Endothelial cell of umbilical vein (primary cell): ENCODE data around the gene GFOD1. TPM values are rescaled to one million over a fixed set of nuclear protein-coding genes. Genes with fewer than 3 reads are reported as not detected.

Experiments
- BruUV-seq: library from RNA; stranded (reverse); fragments of 400-500 nt; replicated peaks from 2 replicates; lab custom pipeline; 2021; lab: Mats Ljungman, UMichigan
- CTCF ChIA-PET: fragments of 300-600, 350-600 bp; sonication (Branson Sonifier 250); formaldehyde crosslinking; loops from one replicate; lab custom pipeline; 2021; ENCODE audit warnings: antibody characterized with exemption, inconsistent platforms; lab: Charles Lee
- POLR2A ChIA-PET: fragments of 300-600, 350-600 bp; sonication (Branson Sonifier 250); formaldehyde crosslinking; loops from one replicate; lab custom pipeline; 2021; ENCODE audit warnings: antibody characterized with exemption, inconsistent platforms; lab: Charles Lee
- DNase-seq: peaks from one replicate; pipeline ENCODE4 v3.0.0-alpha.2; 2011; ENCODE audit warnings: low read depth, low spot score
- FAIRE-seq: peaks from 2 replicates; lab custom pipeline; 2011; peaks lifted over from hg19 to GRCh38; lab: Jason Lieb, UNC
- H2AFZ ChIP-seq: 2 replicates; pipeline ENCODE4 v1.6.0; 2012; ENCODE audit warnings: low read depth, low read length, control low read depth, inconsistent platforms
- H3K27ac ChIP-seq: 2 replicates; pipeline ENCODE4 v1.5.1; 2011; ENCODE audit warnings: low read depth, mild to moderate bottlenecking, control low read depth, low read length, moderate library complexity; ENCODE audit not compliant: insufficient read depth
- H3K27me3 ChIP-seq, 2 experiments: 2 replicates each; pipeline versions ENCODE4 v1.6.0 to v1.6.1; 2011; ENCODE audit warnings: low read length in 2 of 2, mixed read lengths in 1 of 2; ENCODE audit not compliant: control insufficient read depth in 2 of 2, insufficient read depth in 2 of 2
- H3K36me3 ChIP-seq, 2 experiments: 2 replicates in 1 of 2; 3 replicates in 1 of 2; pipeline ENCODE4 v1.5.1; 2011; ENCODE audit warnings: low read length in 2 of 2, mild to moderate bottlenecking in 1 of 2, moderate library complexity in 1 of 2; ENCODE audit not compliant: control insufficient read depth in 2 of 2, insufficient read depth in 2 of 2; ENCODE audit errors: extremely low read depth in 1 of 2
- H3K4me1 ChIP-seq: 3 replicates; pipeline ENCODE4 v1.5.1; 2011; ENCODE audit warnings: mild to moderate bottlenecking, low read length; ENCODE audit not compliant: control insufficient read depth, insufficient read depth; ENCODE audit errors: extremely low read depth
- H3K4me2 ChIP-seq: 2 replicates; pipeline ENCODE4 v1.6.1; 2011; ENCODE audit warnings: low read length, control low read depth, mixed read lengths; ENCODE audit not compliant: insufficient read depth
- H3K4me3 ChIP-seq, 3 experiments: fragments of 200-600 bp in 1 of 3; sonication (generic), shearing (Covaris generic) in 1 of 3; replicated peaks in 1 of 3; 2 replicates each; pipeline ENCODE4 v1.5.1; 2011 to 2016; ENCODE audit warnings: control low read depth in 3 of 3, low read length in 3 of 3, mild to moderate bottlenecking in 2 of 3, inconsistent platforms in 1 of 3, low read depth in 1 of 3, moderate library complexity in 1 of 3; ENCODE audit not compliant: insufficient read depth in 1 of 3
- H3K79me2 ChIP-seq: 2 replicates; pipeline ENCODE4 v1.6.0; 2012; ENCODE audit warnings: low read length, inconsistent platforms; ENCODE audit not compliant: control insufficient read depth, insufficient read depth
- H3K9ac ChIP-seq: replicated peaks from 2 replicates; pipeline ENCODE3; 2011; ENCODE audit warnings: low read length, control low read depth; ENCODE audit not compliant: insufficient read depth; ENCODE audit errors: extremely low read depth
- H3K9me1 ChIP-seq: replicated peaks from 3 replicates; pipeline ENCODE4 v1.6.0; 2011; ENCODE audit warnings: mild to moderate bottlenecking, low read length; ENCODE audit not compliant: control insufficient read depth, insufficient read depth; ENCODE audit errors: extremely low read depth
- H3K9me3 ChIP-seq: replicated peaks from 2 replicates; pipeline ENCODE4 v1.5.1; 2012; ENCODE audit warnings: low read length, inconsistent platforms; ENCODE audit not compliant: control insufficient read depth, insufficient read depth
- H4K20me1 ChIP-seq: replicated peaks from 2 replicates; pipeline ENCODE3; 2011; ENCODE audit warnings: mild to moderate bottlenecking, low read length; ENCODE audit not compliant: control insufficient read depth, insufficient read depth; ENCODE audit errors: extremely low read depth
- CTCF ChIP-seq, 2 donors: IDR thresholded peaks; 1 replicate in 1 of 2; 2 replicates in 1 of 2; pipeline ENCODE4 v1.5.1; 2011; ENCODE audit warnings: low read length in 2 of 2, mild to moderate bottlenecking in 2 of 2, moderate library complexity in 2 of 2, control low read depth in 1 of 2, inconsistent platforms in 1 of 2, low read depth in 1 of 2; ENCODE audit not compliant: insufficient read depth in 1 of 2; ENCODE audit errors: extremely low read depth in 1 of 2
- EZH2 ChIP-seq: IDR thresholded peaks from 2 replicates; pipeline ENCODE4 v1.6.1; 2012; ENCODE audit warnings: borderline replicate concordance, low read depth, mild to moderate bottlenecking, moderate library complexity, low read length, inconsistent platforms; ENCODE audit not compliant: severe bottlenecking
- FOS ChIP-seq: IDR thresholded peaks from 2 replicates; pipeline ENCODE4 v1.6.1; 2011; ENCODE audit warnings: mild to moderate bottlenecking, low read length, moderate library complexity, borderline replicate concordance; ENCODE audit not compliant: insufficient read depth
- GATA2 ChIP-seq: IDR thresholded peaks from 2 replicates; pipeline ENCODE4 v1.7.0; 2011; ENCODE audit warnings: low read depth, mild to moderate bottlenecking, moderate library complexity, mixed read lengths, low read length; ENCODE audit not compliant: insufficient read length, insufficient read depth
- JUN ChIP-seq: IDR thresholded peaks from 2 replicates; pipeline ENCODE4 v1.6.1; 2011; ENCODE audit warnings: borderline replicate concordance, low read depth; ENCODE audit not compliant: insufficient read length, insufficient read depth
- MAX ChIP-seq: IDR thresholded peaks from 2 replicates; pipeline ENCODE4 v1.6.1; 2011; ENCODE audit not compliant: insufficient read depth, insufficient read length
- MYC ChIP-seq: IDR thresholded peaks from one replicate; pipeline ENCODE4 v1.6.1; 2011; ENCODE audit warnings: mild to moderate bottlenecking, low read depth, low read length
- POLR2A ChIP-seq: IDR thresholded peaks from 2 replicates; pipeline ENCODE4 v1.6.1; 2012; ENCODE audit warnings: low read depth, mild to moderate bottlenecking, control low read depth, low read length
- POLR2AphosphoS5 ChIP-seq: IDR thresholded peaks from 2 replicates; pipeline ENCODE4 v1.6.1; 2012; ENCODE audit warnings: low read depth, mild to moderate bottlenecking, control low read depth, low read length, moderate library complexity; ENCODE audit not compliant: insufficient read depth
- dilution Hi-C: fragments of 300-500 bp; cut with MboI; formaldehyde crosslinking; loops from one replicate; pipeline ENCODE4 v1.15.0; 2019; ENCODE audit warnings: low sequenced_read_pairs; ENCODE audit not compliant: extremely low pct_ligation_motif_present
- intact Hi-C: fragments of 100-400 bp; cut with micrococcal nuclease; formaldehyde crosslinking; loops from one replicate; pipeline ENCODE4 v1.10.0; 2022
- polyA plus RNA-seq, 4 experiments: library from polyadenylated mRNA; depleted of rRNA in 3 of 4; stranded (reverse) in 3 of 4; unstranded in 1 of 4; fragments of >200 nt; gene quantifications; 2 replicates each; pipeline versions ENCODE4 v1.2.1 to v1.2.3, GENCODE V29; 2011 to 2012; ENCODE audit warnings: missing spikeins in 1 of 4
- total RNA-seq: library from RNA; stranded (reverse); gene quantifications from 2 replicates; pipeline ENCODE4 v1.2.3, GENCODE V29; 2021

The GFOD1 gene
- total and polyA plus RNA-seq, 2 donors (not counting 3 experiments of a cell fraction or from before 2014, with no cell fraction given), result 12.1 to 24.1 TPM

GRCh38 chr6:13492357-13492756 lies 5.0 kb upstream of the GFOD1 start:
- Histone ChIP-seq H3K79me2 (no peaks in the 10 kb centered on the region), H4K20me1 (no peaks in the 10 kb centered on the region), H3K27me3 (no peaks in the 10 kb centered on the region), H3K36me3 (no peaks in the 10 kb centered on the region), H3K9me1 (no peaks in the 10 kb centered on the region), H3K27ac (no peak overlapping the region), H2AFZ (no peak overlapping the region), H3K4me2 (no peak overlapping the region), H3K9ac (no peak overlapping the region), H3K9me3 (no peaks in the 10 kb centered on the region), H3K4me1 (peaks cover 16% of the 10 kb centered on the region), H3K4me3 (no peak overlapping the region)
- dilution Hi-C loops (no loop called here), intact Hi-C loops (no loop called here)
- BruUV-seq, result no TSS peak
- TF ChIP-seq CTCF (IDR thresholded peaks at IDR 0.05; ENCODE audit: extremely low read depth in 1 of 2, insufficient read depth in 1 of 2, low read depth in 1 of 2, low read length in 2 of 2) (no peak), POLR2AphosphoS5 (no peak), JUN (no peak), EZH2 (no peak), MAX (no peak), POLR2A (no peak), MYC (no peak), FOS (no peak), GATA2 (no peak)
- DNase-seq (no peak), FAIRE-seq (no peak)
- CTCF ChIA-PET, result interaction anchor here (0.9 to 1.6 kb wide), 2 partner anchors 46 to 67 kb away, joined by 3 to 6 read pairs; no protein-coding TSS in a partner anchor
- POLR2A ChIA-PET, result no interaction called here
